Measurements from ENCODE around the gene COL2A1.

DNA sequence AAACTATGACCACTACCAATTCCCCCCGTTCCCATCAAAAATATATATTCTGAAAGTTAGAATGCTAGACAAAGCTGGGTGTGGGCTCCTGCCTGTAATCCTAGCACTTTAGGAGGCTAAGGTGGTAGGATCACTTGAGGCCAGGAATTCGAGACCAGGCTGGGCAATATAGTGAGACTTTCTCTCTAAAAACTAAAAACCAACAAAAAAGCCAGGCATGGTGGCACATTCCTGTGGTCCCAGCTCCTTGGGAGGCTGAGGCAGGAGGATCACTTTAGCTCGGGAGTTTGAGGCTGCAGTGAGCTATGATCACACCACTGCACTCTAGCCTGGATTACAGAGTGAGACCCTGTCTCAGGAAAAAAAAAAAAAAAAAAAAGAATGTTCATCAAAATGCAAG, 48.8 kb upstream of the COL2A1 start:
- TF ChIP-seq, protein P1, sequence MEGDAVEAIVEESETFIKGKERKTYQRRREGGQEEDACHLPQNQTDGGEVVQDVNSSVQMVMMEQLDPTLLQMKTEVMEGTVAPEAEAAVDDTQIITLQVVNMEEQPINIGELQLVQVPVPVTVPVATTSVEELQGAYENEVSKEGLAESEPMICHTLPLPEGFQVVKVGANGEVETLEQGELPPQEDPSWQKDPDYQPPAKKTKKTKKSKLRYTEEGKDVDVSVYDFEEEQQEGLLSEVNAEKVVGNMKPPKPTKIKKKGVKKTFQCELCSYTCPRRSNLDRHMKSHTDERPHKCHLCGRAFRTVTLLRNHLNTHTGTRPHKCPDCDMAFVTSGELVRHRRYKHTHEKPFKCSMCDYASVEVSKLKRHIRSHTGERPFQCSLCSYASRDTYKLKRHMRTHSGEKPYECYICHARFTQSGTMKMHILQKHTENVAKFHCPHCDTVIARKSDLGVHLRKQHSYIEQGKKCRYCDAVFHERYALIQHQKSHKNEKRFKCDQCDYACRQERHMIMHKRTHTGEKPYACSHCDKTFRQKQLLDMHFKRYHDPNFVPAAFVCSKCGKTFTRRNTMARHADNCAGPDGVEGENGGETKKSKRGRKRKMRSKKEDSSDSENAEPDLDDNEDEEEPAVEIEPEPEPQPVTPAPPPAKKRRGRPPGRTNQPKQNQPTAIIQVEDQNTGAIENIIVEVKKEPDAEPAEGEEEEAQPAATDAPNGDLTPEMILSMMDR (IDR thresholded peaks at IDR 0.05) = no peak
- TF ChIP-seq POLR2A (IDR thresholded peaks at IDR 0.05) (no peak), POLR2AphosphoS5 (IDR thresholded peaks at IDR 0.05) (no peak)
